Heart left ventricle (tissue), 16 donors: ENCODE results near the gene LDLRAD1. TPM values are rescaled to one million over a fixed set of nuclear protein-coding genes. Genes with fewer than 3 reads are reported as not detected.

Source experiments
- ATAC-seq, 4 donors: fragments of 200-7000 bp; cut with Tn5 transposase; one replicate each; pipeline ENCODE4 v1.9.1; 2020 to 2022; ENCODE audit warnings: moderate library complexity in 4 of 4, mild to moderate bottlenecking in 3 of 4, moderate number of reproducible peaks in 1 of 4
- DNase-seq, 5 donors: peaks; one replicate each; pipeline ENCODE4 v3.0.0-alpha.2; 2020
- H3K27ac ChIP-seq, 12 donors: fragments of 200-600 bp; sonication (generic) in 4 of 12; one replicate each; pipeline versions ENCODE4 v1.5.0 to v1.8.0; 2016 to 2022; ENCODE audit warnings: mild to moderate bottlenecking in 2 of 12
- H3K27me3 ChIP-seq, 9 donors: fragments of 200-600 bp; sonication (generic) in 2 of 9; one replicate each; pipeline versions ENCODE4 v1.5.1 to v1.8.0; 2016 to 2022; ENCODE audit warnings: mild to moderate bottlenecking in 3 of 9
- H3K36me3 ChIP-seq, 9 donors: fragments of 200-600 bp; sonication (generic) in 2 of 9; one replicate each; pipeline versions ENCODE4 v1.5.0 to v1.8.0; 2018 to 2022; ENCODE audit warnings: mild to moderate bottlenecking in 2 of 9
- H3K4me1 ChIP-seq, 12 donors: fragments of 200-600 bp; sonication (generic) in 4 of 12; one replicate each; pipeline versions ENCODE4 v1.5.0 to v1.8.0; 2016 to 2022; ENCODE audit warnings: mild to moderate bottlenecking in 3 of 12
- H3K4me3 ChIP-seq, 12 donors: fragments of 200-600 bp; sonication (generic) in 4 of 12; one replicate each; pipeline versions ENCODE4 v1.5.0 to v1.8.0; 2017 to 2022; ENCODE audit warnings: mild to moderate bottlenecking in 9 of 12, moderate library complexity in 4 of 12
- H3K9me3 ChIP-seq, 12 donors: fragments of 200-600 bp; sonication (generic) in 4 of 12; one replicate each; pipeline versions ENCODE4 v1.5.0 to v1.8.0; 2016 to 2022; ENCODE audit warnings: mild to moderate bottlenecking in 1 of 12
- POLR2A ChIP-seq, 2 donors: fragments of 450-650 bp; IDR thresholded peaks; one replicate each; pipeline ENCODE4 v1.6.1; 2017; ENCODE audit warnings: antibody characterized with exemption in 2 of 2, mild to moderate bottlenecking in 2 of 2, moderate library complexity in 2 of 2
- WGBS, 4 donors: extraction: QIAGEN DNeasy Blood & Tissue Kit in 2 of 4; methylation state at CpG; one replicate each; pipeline versions ENCODE4 v1.1.5 to v1.1.7; 2013 to 2018; 5-methylcytosine and 5-hydroxymethylcytosine counted together
- intact Hi-C, 10 donors: fragments of 100-400 bp; cut with DNase I; formaldehyde crosslinking; loops; one replicate each; pipeline versions ENCODE4 v1.11.1 to v1.14.2; 2022
- polyA plus RNA-seq, 2 donors: library from polyadenylated mRNA; stranded (reverse); fragments of 200-250 nt; gene quantifications; one replicate each; pipeline ENCODE4 v1.2.3, GENCODE V29; 2013
- total RNA-seq, 9 donors: library from RNA; depleted of rRNA in 2 of 9; stranded (reverse); fragments of >200 nt in 2 of 9; fragmentation: NEBNext Ultra II Directional in 3 of 9; extraction: Animal tissue kit (Norgen Biotek cat#: 25700) in 3 of 9; gene quantifications; one replicate each; pipeline versions ENCODE4 v1.1.0 to v1.2.4, GENCODE V29; 2016 to 2023
- TF ChIP-seq, protein P1 (sequence below), 12 donors: fragments of 200-600 bp; sonication (generic) in 4 of 12; IDR thresholded peaks; one replicate each; pipeline versions ENCODE4 v1.5.0 to v1.8.0; 2018 to 2022; ENCODE audit warnings: antibody characterized with exemption in 12 of 12, mild to moderate bottlenecking in 5 of 12
- donor health status: ischemic (EF 13 %, LVEDD 7.1; RV severe dilation, severe dysfunction).
- donor health status: healthy with polysubstance abuse.
- donor health status: DM: no; HTN: yes; CAD: no.
- donor health status: DM: no; HTN: no; CAD: no.
- donor health status: ischemic (EF 25% LVEDD 6.9; RV normal size, moderate dysfunction).
- donor health status: ischemic (EF 25% LVEDD 5.7; RV mildly dilated, moderate dysfunction).
- donor health status: healthy.
- donor health status: DM: yes; HTN: yes; CAD: no.
- donor health status: ischemic (EF 35%, LVEDD 5.7; RV mildly dilated, moderate dysfunction).
- donor health status: nonischemic (EF 11% LVEDD 7.7; RV severe dilation, severe dysfunction).
- donor health status: DM: yes; HTN: yes; CAD: no.
- donor health status: PGD.
- donor health status: ischemic (EF 29% LVEDD 5.4; RV normal size, mild dysfunction).
- donor health status: nonischemic (EF 23%, LVEDD 6.1; RV moderate dilation, normal function).

The LDLRAD1 gene
- total and polyA plus RNA-seq, 11 donors = not detected

DNA sequence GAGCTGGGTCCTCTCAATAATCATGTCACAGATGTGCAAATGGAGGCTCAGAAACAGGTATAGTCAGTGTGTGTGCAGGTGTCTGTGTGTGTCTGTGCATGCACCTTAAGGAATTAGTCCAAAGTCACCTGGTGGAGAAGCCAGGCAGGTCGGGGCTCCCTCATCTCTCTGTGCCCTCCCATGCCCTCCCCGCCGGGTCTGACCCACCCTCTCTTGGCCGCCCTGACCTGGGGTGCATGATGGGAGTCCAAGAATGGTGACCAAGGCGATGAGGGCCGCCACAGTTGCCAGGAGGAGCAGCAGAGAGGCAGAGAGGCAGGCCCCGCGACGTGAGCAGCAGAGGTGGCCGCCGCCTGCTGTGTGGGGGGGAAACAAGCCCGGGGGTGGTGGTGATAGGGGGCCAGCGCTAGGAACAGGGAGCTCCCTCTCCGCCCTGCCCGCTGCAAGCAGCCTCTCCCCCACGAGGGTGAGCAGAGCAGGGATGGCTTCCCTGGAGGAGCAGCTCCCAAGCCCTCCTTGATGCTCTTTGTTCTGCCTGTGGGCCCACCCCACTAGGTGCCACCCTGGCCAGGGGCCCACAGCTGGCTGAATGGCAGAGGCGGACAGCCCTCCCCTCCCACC lies 3.9 kb downstream of the LDLRAD1 start:
- H3K36me3 ChIP-seq = no peaks in the 10 kb centered on the region
- intact Hi-C loops = no loop called here
- no peaks in the 10 kb centered on the region for H3K4me1 ChIP-seq
- no peak overlapping the region for H3K4me3 ChIP-seq
- TF ChIP-seq, protein P1, sequence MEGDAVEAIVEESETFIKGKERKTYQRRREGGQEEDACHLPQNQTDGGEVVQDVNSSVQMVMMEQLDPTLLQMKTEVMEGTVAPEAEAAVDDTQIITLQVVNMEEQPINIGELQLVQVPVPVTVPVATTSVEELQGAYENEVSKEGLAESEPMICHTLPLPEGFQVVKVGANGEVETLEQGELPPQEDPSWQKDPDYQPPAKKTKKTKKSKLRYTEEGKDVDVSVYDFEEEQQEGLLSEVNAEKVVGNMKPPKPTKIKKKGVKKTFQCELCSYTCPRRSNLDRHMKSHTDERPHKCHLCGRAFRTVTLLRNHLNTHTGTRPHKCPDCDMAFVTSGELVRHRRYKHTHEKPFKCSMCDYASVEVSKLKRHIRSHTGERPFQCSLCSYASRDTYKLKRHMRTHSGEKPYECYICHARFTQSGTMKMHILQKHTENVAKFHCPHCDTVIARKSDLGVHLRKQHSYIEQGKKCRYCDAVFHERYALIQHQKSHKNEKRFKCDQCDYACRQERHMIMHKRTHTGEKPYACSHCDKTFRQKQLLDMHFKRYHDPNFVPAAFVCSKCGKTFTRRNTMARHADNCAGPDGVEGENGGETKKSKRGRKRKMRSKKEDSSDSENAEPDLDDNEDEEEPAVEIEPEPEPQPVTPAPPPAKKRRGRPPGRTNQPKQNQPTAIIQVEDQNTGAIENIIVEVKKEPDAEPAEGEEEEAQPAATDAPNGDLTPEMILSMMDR (IDR thresholded peaks at IDR 0.05) = no peak
- TF ChIP-seq POLR2A (IDR thresholded peaks at IDR 0.05) = no peak
- H3K9me3 ChIP-seq = no peaks in the 10 kb centered on the region
- WGBS, 4 donors = 45 to 55% (median 48%) methylated on average over 14 to 17 of the region's 17 CpGs
- no peak for DNase-seq
- H3K27me3 ChIP-seq = peaks cover 0 to 31% (median 0%) of the 10 kb centered on the region in 9 donors
- no peak for ATAC-seq
- H3K27ac ChIP-seq = no peak overlapping the region

DNA sequence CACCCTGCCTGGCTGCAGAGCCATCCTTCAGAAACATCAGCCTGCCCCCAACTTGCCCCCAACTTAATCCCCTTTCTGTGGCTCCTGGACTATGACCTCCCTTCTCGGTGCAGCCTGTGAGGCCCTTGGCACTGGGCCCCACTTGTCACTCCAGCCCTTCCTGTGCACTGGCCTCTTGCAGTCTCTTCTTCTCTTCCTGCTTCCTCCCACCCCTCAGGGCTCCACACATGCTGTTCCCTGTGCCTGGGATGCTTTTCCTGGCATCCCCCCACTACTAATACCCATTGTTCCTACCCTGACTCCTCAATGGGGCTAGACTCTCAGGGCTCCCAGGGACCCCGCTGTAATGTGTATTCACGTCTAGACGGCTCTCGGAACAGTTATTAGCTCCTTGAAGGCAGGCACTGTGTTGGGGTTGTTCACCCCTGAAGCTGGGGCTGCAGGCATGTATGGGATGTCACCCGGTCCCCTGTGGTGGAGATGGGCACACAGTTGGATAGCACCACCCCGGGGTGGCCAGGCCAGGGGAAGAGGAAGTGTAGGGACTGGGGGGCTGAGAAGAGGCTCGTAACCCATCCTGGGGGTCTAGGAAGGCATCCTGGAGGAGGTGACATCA lies 4.5 kb downstream of the LDLRAD1 start:
- no peaks in the 10 kb centered on the region for H3K36me3 ChIP-seq
- no peak for TF ChIP-seq POLR2A (IDR thresholded peaks at IDR 0.05)
- TF ChIP-seq, protein P1 (IDR thresholded peaks at IDR 0.05) = no peak
- no peak overlapping the region for H3K4me3 ChIP-seq
- ATAC-seq (no peak), DNase-seq (no peak)
- 78 to 82% (median 80%) methylated on average over 8 of the region's 8 CpGs for WGBS, 4 donors
- H3K27me3 ChIP-seq = peaks cover 0 to 31% (median 0%) of the 10 kb centered on the region in 9 donors
- H3K27ac ChIP-seq = no peak overlapping the region
- intact Hi-C loops = no loop called here
- no peaks in the 10 kb centered on the region for H3K4me1 ChIP-seq
- no peaks in the 10 kb centered on the region for H3K9me3 ChIP-seq

DNA sequence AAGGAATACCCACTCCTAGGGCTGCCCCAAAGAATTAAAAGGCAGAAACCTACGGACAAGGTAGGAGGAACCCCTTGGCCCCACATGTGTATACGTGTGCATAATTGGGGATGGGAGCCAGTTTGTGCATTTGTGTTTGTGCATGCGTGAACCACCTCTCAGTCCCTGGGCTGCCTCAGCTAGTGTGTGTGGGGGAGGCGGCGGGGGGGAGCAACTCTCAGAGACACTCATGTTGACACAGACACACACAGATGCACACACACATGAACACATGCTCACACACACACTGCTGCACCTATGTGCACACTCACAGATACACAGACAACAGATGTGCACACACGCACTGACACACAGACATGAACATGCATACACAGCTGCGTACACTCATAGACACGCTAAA lies 5.1 kb downstream of the LDLRAD1 start:
- Histone ChIP-seq H3K27ac (no peak overlapping the region), H3K4me3 (no peak overlapping the region), H3K9me3 (no peaks in the 10 kb centered on the region), H3K36me3 (no peaks in the 10 kb centered on the region), H3K4me1 (no peaks in the 10 kb centered on the region), H3K27me3 (peaks cover 0 to 31% (median 0%) of the 10 kb centered on the region in 9 donors)
- TF ChIP-seq POLR2A (IDR thresholded peaks at IDR 0.05) = no peak
- TF ChIP-seq, protein P1 (IDR thresholded peaks at IDR 0.05) = no peak
- DNase-seq (no peak), ATAC-seq (no peak)
- 73 to 85% (median 84%) methylated on average over 5 to 8 of the region's 8 CpGs for WGBS, 4 donors
- intact Hi-C loops = no loop called here

DNA sequence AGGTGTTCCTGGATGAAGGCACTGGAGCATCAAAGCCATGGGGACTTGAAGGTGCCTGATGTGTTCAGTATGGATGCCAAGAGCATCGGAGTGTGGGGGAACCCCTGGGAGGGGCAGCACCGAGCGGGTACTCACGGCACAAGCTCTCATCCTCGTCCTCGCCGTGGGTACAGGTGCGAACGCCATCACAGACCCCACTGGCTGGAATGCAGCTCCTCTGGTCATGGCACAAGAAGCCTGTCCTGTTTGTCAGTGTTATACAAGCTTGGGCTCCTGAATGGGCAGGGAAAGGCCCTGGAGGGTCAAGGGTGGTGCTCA lies 6.0 kb downstream of the LDLRAD1 start:
- TF ChIP-seq, protein P1 (IDR thresholded peaks at IDR 0.05) = no peak
- TF ChIP-seq POLR2A (IDR thresholded peaks at IDR 0.05) = no peak
- intact Hi-C loops = no loop called here
- Histone ChIP-seq H3K4me1 (no peaks in the 10 kb centered on the region), H3K9me3 (no peaks in the 10 kb centered on the region), H3K4me3 (no peak overlapping the region), H3K36me3 (no peaks in the 10 kb centered on the region), H3K27ac (no peak overlapping the region), H3K27me3 (peaks cover 0 to 31% (median 0%) of the 10 kb centered on the region in 9 donors)
- ATAC-seq (no peak), DNase-seq (no peak)
- WGBS, 4 donors = 83 to 92% (median 85%) methylated on average over 9 of the region's 9 CpGs
